Gastrocnemius medialis (tissue), 4 donors: Measurements from ENCODE around the gene PGK2.

Experiments
- CTCF ChIP-seq, 5 experiments: fragments of 450-650 bp in 3 of 5; fragments of 200-600 bp in 2 of 5; sonication (generic) in 2 of 5; IDR thresholded peaks in 4 of 5; conservative IDR thresholded peaks in 1 of 5; 1 replicate in 4 of 5; 2 replicates in 1 of 5; pipeline ENCODE4 v1.5.1; 2016 to 2019; ENCODE audit warnings: antibody characterized with exemption in 5 of 5, mild to moderate bottlenecking in 3 of 5, moderate library complexity in 3 of 5
- POLR2A ChIP-seq, 2 donors: fragments of 450-650 bp; IDR thresholded peaks; one replicate each; pipeline ENCODE4 v1.6.1; 2017; ENCODE audit warnings: antibody characterized with exemption in 2 of 2, mild to moderate bottlenecking in 2 of 2, moderate library complexity in 2 of 2

- TF ChIP-seq POLR2A (IDR thresholded peaks at IDR 0.05): no peak
- no peak for TF ChIP-seq CTCF (IDR thresholded peaks at IDR 0.05 in 4 of 5, conservative IDR thresholded peaks at IDR 0.05 in 1 of 5)
Measured at GRCh38 chr6:49826743-49827406, 39.8 kb upstream of the PGK2 start.
